GM12878 (cell line): Measurements from ENCODE around the gene SPRY1.

Experiments
- MAX ChIP-seq: IDR thresholded peaks from 2 replicates; pipeline ENCODE4 v1.6.1; 2012; ENCODE audit warnings: low read depth, low read length, improper control_type of control experiment
- MEF2A ChIP-seq: IDR thresholded peaks from 2 replicates; pipeline ENCODE4 v1.6.1; 2011; ENCODE audit warnings: low read depth, mild to moderate bottlenecking, low read length, moderate library complexity; ENCODE audit not compliant: insufficient read depth
- TF ChIP-seq, protein P1 (sequence below), 3 experiments: IDR thresholded peaks in 2 of 3; conservative IDR thresholded peaks in 1 of 3; 2 replicates each; pipeline ENCODE4 v1.5.1; 2011; ENCODE audit warnings: low read depth in 3 of 3, low read length in 3 of 3, mild to moderate bottlenecking in 3 of 3, control low read depth in 2 of 3, moderate library complexity in 2 of 3, inconsistent platforms in 1 of 3, mixed read lengths in 1 of 3; ENCODE audit not compliant: control insufficient read depth in 2 of 3, insufficient read depth in 1 of 3; ENCODE audit errors: extremely low read depth in 1 of 3

DNA sequence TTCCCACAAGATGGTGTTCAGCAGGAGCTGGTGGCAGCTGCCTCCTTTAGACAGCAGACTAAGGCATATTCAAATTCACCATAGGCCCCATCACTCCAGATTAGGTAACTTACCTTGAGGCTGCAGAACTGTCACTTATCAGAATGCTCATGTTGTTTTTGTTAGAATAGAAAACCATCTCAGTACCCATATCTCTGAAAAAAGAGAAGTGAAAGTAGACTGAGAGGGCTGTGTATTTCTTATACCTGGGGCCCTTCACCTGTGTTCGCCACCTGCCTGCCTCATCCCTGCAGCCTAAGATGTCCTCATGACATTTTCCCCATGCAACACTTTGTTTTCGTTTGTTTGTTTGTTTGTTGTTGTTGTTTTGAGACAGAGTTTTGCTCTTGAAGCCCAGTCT is 32.9 kb upstream of the SPRY1 start:
- TF ChIP-seq MEF2A (no peak), MAX (no peak)
- TF ChIP-seq, protein P1, sequence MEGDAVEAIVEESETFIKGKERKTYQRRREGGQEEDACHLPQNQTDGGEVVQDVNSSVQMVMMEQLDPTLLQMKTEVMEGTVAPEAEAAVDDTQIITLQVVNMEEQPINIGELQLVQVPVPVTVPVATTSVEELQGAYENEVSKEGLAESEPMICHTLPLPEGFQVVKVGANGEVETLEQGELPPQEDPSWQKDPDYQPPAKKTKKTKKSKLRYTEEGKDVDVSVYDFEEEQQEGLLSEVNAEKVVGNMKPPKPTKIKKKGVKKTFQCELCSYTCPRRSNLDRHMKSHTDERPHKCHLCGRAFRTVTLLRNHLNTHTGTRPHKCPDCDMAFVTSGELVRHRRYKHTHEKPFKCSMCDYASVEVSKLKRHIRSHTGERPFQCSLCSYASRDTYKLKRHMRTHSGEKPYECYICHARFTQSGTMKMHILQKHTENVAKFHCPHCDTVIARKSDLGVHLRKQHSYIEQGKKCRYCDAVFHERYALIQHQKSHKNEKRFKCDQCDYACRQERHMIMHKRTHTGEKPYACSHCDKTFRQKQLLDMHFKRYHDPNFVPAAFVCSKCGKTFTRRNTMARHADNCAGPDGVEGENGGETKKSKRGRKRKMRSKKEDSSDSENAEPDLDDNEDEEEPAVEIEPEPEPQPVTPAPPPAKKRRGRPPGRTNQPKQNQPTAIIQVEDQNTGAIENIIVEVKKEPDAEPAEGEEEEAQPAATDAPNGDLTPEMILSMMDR (IDR thresholded peaks at IDR 0.05 in 2 of 3, conservative IDR thresholded peaks at IDR 0.05 in 1 of 3; ENCODE audit: control insufficient read depth in 2 of 3, extremely low read depth in 1 of 3, insufficient read depth in 1 of 3, low read depth in 3 of 3, low read length in 3 of 3): no peak
